Breast epithelium (tissue), 3 donors: Measurements from ENCODE around the gene IL21R.

ENCODE experiments used
- CTCF ChIP-seq, 3 donors: fragments of 450-650 bp; IDR thresholded peaks; one replicate each; pipeline ENCODE4 v1.5.1; 2016 to 2017; ENCODE audit warnings: antibody characterized with exemption in 3 of 3, mild to moderate bottlenecking in 3 of 3, moderate library complexity in 3 of 3
- POLR2AphosphoS5 ChIP-seq, 3 donors: sonication (generic); formaldehyde crosslinking; IDR thresholded peaks; one replicate each; pipeline ENCODE4 v1.6.1; 2017; ENCODE audit warnings: antibody characterized with exemption in 3 of 3

GRCh38 chr16:27365142-27366089 is 36.6 kb upstream of the IL21R start:
- no peak for TF ChIP-seq CTCF (IDR thresholded peaks at IDR 0.05)
- TF ChIP-seq POLR2AphosphoS5 (IDR thresholded peaks at IDR 0.05): no peak
